NCI-H187 treated with DMSO at 0.1 percent for 48 hours (cell line): ENCODE data around the gene ZFHX2.

Experiments
- DNase-seq: peaks from one replicate; lab custom pipeline; 2025; lab: John Stamatoyannopoulos, UW

ZFHX2 gene

DNA sequence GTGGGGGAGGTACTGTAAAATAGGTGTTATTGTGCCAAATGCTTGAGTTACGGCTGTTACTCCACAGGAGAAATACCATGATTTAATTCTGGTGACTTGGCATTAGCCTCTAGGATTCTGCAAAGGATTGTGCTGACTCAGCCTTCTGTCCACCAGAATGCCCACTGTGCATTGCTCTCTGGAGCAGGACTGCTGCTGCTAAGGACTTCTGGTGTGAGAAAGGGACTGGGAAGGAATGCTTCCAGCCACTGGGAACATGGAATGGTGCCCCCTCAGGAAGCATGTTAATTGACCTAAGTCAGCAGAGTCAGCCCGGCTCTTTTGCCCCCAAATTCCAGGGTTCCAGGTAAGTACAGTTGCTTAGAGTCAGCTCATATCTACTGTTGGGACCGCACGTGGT is 32.9 kb downstream of the ZFHX2 start:
- DNase-seq = no peak

DNA sequence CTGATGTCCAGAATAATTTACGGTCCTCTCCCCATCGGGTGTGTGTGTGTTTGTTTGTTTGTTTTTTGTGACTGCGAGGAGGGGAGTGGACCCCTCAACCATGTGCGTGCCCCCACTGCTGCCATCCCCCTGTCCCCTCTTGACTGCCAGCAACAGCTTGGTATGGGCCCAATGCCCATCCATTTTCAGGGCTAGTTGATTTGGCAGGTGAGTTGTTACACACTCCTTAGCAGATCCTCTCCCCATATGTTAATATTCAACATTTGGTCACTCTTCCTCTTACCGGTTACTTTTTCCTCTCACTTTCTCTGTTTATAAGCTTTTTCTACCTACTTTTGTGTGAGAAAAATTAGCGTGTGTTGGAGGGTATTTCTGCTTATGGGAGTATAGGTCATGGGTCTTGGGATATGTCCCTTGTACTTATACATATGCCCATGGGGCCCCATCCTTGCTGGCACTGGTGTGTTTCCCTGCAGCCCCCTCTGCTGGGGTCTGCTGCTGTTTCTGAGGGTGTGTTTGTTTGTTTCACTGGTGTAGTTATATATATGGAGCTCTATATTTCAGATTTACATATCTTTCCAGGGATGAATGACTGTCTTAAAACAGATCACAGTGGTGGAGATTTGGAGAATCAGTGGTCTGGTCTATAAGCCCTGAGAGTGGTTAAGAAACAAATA is 33.8 kb downstream of the ZFHX2 start:
- no peak for DNase-seq

DNA sequence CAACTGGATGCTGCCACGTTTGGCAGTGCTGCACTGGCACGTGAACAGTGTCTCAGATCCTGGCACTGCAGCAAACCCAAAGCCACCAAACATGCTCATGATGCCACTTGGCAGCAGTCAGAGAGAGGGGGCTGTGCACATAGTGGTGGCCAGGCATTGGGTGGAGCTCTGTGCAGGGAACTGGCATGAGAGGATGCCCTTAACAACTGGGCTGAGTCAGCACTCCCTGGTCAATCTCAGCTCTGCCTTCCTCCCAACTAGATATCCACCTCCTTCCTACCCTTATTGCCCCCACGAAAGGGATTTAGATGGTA is 37.0 kb downstream of the ZFHX2 start:
- no peak for DNase-seq

DNA sequence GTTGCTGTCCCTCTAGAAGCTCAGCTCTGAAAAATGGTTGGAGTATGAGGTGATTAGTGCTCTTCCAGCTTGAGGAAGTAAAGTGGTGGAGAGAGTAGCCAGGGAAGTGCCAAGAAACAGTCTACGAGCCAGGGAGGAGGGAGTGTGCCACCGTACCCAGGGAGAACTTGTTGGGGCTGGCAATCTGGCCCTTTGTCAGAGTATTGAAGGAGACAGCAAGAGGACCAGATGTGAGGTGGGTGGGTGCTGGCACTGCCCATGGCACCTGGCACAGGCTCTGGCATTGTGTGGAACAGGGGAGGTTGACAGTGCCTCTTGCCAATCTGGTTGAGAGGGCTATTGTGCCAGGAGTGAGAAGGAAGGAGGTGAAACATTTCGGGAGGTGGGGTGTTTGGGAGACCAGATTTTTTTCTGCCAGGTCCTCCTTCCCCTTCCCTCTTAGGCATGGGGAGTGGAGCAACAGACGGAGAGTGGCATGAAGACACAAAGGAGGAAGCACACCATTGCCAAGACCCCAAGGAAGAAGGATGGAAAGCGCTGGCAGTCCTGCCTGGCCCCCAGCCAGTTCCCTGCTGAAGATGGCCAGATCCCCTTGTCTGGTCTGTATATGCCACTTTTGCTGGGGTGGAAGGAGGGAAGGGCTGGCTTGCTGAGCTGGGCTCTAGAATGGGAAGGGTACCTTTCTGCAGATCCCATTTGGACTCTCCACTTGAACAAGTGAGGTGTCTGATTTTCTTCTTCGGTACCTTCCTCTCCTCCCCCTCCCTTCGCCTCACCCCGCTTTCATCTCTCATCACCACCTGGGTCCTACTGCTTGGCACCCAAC is 37.5 kb downstream of the ZFHX2 start:
- no peak for DNase-seq

DNA sequence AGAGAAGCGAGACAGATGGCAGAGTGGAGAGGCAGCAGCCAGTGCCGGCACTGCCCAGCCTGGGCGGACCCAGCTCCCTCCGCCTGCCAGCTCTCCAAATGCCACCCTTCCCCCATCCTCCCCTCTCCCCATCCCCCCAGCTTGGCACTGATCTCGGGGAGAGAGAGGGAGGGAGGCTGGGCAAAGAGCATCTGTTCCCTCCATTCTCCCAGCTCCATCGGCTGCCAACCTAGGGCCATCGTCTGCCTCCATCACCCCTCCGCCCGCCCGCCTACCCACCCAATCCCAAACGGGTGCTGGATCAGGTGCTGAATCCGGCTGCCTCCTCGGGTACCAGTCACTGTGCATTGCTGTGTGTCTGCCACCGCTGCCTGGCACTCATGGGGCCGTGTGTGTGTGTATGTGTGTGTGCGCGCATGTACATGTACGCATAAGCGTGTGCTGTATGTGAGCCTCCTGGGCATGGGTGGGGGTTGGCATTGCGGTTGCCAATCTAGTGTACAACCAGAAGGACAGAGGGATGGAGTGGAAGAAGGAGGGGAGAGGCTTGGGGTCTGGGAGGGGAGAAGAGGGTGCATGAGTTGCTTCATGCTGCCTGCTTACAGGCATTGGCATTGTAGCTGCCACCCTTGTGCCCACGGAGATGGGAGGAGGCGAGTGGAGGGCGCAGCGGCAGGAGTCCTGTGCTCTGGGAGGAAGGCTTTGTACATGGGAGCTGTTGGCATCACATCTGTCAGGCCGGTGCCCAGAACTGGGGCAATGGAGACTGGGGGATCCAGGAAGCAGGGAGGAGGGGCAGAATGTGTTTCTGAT is 38.4 kb downstream of the ZFHX2 start:
- DNase-seq = no peak

DNA sequence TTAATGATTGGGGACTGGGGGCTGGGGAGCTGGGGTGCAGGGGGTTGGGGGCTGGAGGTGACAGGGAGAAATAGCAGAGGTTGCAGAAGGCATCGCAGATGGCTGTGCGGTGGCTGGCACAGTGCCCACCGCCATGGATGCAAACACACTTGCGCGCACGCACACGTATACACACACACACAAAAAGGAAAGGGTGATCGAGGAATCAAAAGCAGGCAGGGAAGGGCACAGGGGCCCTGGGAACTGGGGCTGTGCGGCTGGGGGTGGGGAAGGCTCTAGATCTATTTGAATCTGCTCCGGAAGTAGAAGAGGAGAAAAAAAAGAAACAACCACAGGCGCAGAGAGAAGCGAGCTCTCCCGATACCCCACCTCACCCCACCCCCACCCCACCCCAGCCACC is 39.4 kb downstream of the ZFHX2 start:
- DNase-seq = no peak

DNA sequence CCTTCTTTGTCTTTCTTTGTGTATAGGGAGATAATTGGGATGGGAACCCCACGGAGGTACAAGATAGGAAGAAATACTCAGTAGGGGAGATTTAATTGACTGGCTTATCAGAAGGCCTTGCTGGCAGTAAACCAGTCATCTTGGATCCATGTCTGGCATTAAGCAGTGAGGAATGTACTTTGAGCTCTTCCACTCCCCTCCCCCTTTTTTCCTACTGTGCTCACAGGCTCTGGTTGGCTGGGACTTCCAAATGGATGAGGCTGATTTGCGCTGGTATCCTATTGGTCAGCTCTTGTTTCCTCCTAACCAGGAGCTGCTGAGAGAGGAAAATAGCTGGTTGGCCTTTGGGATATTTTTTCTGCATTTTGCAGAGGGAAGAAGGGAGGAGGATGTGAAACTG is 57.3 kb downstream of the ZFHX2 start:
- DNase-seq = no peak

DNA sequence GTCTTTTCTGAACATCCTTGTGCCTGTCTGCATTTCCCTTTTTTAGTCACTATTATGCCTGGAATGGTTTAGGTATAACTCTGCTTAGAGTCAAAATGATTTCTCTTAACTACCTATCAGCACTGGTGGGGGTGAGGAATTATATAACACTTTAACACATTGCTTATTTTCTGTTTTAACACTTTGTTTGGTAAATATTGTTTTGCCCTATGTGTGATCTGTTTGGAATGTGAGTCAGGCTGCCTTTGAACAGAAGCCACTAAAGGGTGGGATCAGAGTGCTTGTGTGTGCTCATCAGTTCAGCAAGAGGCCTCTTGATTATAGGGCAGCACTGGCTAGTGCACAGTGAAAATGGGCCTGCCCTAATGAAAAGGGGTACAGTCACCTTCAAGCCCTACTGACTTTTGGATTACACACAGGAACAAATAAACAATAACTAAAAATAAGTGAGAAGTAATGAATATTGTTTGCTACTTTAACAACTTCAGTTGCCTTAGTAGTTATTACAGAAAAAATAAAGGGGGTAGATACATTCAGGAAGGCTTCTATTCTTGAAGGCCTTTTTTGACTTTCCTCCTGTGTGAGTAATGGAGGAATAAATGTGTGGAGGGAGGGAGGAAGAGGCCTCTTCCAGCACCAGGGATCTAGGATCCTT is 58.8 kb downstream of the ZFHX2 start:
- no peak for DNase-seq

DNA sequence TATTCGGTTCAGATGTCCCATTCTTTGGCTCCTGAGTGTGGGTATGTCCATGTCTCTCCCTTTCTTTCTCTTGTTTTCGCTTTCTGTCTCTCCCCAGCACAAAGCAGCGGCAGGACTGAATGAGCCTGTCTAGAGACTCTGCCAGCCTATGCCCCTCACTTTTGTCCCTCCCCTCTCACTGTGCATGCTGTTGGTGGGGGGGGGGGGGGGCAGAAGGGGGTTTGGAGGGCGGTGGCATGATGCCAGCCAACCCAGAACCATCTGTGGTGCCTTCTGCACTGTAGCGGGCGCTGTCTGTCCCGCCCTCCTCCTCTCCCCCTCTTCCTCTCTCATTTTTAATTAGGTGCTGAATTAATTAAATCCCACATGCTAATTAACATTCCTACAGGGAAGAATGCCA is 64.3 kb downstream of the ZFHX2 start:
- no peak for DNase-seq

DNA sequence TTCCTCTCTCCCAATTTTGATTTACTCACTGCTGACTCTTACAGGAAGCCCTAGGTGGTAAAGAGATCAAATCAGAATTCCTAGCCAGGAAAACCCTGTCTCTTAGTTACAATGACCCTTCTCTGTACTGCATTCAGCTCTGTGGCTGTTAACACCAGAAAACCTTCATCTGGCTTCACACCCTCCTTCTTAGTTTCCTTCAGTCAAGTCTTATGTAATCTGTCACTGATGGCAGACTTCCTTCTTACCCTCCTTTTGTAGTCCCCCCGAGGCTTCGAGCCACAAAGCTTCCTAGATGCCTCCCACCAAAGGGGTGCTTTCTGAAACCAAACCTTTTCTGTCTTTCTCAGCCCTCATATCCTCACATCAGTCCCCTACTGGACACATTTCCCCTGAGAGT is 65.5 kb downstream of the ZFHX2 start:
- no peak for DNase-seq

DNA sequence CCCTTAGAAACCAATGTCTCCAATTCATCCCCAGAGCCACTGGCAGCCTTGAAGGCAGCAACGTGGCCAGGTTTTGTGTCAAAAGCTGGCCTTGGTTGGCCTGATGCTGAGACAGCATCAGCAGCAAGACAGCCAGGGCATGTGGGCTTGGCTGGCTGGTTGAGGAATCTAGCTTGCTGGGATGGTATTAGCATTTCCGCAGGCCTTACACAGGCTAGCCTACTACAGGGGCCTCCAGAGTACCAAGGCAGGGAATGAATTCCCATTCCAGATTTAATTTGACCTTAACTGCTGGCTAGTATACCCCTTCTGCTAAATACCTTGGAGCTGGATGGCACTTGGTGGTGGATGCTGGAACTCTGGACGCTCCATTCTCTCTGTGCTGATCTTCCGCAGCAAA is 66.2 kb downstream of the ZFHX2 start:
- no peak for DNase-seq

DNA sequence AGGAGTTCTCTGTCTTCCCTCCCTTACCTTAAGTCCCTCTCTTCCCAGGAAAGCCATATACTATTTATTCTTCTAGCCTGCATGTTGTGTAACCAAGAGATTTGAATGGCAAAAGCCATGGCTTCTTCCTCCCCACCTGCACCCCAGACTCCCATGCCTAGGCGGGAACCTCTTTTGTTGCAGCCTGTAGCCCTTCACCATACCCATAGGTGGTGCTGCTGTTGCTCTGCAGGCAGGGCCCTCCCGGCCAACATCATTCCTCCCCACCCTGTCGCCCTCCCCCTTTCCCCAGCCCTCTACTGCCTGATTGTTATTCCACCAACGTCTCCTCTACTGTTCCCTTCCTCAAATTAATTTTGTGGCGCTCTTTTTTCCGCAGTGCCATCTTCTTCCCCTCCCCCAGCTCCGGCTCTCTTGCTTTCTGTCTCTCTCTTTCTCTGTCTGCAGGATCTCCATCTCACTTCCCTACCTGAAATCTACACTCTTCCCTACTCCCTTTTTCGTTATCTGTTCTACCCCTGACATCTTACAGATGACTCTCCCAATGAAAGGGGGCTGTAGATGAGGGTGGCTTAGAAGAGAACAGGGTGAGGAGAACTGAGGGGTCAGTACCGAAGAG is 68.2 kb downstream of the ZFHX2 start:
- no peak for DNase-seq

DNA sequence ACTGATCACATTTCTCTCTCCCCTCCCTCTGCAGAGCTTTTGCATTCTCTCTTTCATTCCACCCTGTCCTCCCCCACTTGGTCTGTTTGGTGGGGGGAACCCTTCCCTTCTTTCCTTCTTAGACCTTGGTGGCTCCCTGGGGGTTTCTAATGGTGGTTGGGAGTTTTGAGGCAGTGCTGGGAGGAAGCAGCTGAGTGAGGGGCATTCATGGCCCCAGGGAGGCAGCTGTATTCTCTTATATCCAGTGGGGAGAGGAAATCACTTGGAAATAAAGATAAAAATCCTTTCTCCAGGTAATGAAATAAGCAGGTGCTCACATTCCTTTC is 68.8 kb downstream of the ZFHX2 start:
- no peak for DNase-seq

DNA sequence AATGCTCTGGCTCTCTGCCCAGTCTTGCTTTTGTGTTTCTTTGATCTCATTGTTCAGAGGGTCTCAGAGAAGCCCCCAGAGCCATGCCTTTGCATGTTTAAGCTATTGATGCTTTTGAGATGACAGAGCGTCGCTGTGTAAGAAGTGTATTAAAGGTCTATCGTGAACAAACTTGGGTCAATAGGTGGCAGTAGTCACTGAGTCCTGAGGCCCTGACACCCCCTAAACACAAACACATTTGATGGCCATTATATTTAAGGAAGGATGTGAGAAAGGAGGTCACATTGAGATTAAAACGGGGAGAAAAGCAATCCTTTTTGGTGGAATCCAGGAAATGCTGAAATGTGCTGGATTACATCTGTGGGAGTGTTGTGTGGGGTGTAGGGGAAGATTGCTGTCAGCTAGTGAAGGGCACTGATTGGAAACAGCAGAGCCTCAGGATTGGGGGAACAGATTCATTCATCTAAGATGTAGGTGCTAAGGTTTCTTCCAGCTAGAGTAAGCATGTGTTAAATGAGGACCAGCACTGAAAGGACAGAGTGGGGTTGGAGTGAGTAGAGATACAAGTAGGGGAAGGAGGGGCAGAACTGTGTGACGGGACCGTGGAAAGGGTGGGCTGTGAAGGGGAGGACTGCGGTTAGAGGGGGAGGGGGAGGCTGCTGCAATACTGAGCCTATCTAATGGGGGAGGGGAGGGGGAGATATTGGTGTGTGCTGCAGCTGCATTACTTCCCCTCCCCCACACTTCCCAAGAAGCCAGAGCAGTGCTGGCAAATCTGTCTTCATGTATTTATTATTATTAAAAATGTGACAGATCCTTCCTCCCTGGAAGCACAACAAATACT is 69.4 kb downstream of the ZFHX2 start:
- no peak for DNase-seq

DNA sequence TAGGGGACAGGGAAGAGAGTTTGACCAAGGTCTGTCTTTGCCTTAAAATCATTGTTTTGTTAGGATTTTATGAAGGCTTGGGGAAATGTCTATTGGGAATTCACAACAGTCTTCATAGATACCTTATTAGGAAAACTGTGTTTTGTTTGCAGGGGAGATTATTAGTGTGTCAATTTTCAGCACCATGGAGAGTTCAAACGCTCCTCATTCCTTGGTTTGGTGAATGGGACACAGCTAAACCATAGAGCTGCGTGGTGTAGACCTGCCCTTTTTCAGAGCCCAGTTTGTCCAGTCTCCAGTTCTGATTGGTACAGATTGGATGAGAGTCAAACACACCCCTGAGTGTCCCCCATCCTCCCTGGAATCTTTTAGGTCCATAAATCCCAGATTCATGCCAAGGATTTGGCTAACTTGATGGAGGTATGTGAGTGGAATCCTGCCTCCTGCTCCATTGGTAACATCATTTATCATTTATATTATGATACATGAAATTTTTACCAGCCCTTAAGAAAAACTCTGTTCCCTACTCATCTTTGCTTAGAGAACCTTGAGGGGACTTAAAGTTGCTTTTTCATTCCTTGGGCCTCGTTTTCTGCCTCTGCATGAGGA is 70.1 kb downstream of the ZFHX2 start:
- no peak for DNase-seq

DNA sequence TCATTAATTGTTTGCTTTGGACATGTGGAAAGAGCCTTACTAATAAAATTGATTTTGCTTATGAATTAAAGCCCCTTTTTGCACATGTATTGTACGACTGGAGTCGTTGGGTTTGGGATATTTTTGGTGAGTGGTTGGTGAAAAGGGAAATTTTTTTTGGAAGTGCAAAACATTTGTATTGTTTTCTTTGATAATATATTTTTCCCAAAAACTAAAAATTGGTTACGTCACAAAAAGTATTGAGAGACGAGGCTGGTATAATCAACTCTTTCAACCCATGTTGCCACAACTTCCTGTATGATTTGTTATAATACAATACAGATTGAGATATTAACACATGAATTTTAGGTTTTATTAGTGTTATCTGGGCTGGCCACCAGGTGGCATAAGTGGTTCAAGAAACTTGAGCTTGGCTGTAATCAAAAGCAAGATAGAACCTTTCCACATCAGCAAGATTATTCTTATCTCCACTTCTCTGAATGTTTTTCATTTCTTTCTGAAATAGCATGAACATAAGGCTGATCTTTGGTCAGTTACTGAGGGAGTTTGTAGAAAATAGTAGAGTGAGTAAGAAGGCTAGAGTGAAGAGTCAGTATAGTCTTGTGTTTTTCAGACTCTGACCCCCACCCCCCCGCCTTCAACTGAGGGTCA is 73.3 kb downstream of the ZFHX2 start:
- DNase-seq = no peak

DNA sequence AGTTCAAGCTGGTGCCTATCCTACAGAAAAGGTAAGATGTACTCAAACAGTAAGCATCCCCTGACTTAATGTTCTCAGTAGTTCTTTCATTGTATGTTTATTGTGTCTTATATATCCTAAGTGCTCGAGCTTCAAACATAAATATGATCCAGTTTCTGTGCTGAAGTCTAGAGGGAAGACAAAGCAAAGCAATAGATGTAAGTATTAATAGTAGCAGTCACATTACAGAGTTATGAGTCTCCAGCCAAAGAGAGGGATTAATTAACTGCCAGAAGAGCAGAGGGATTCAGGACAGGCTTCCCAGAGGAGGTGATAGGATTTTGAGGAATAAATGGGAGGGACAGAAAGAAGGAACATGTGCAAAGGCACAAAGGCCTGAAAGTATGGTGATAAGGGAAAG is 80.6 kb downstream of the ZFHX2 start:
- no peak for DNase-seq
